BLaER1 (cell line): Measurements from ENCODE around the gene TRIM38.

ENCODE experiments used
- H3K27ac ChIP-seq: shearing (Covaris generic); formaldehyde crosslinking; 2 replicates; pipeline ENCODE4 v1.8.1; 2022
- H3K27me3 ChIP-seq: shearing (Covaris generic); formaldehyde crosslinking; 2 replicates; pipeline ENCODE4 v1.8.1; 2022
- H3K36me3 ChIP-seq: shearing (Covaris generic); formaldehyde crosslinking; 2 replicates; pipeline ENCODE4 v1.8.1; 2022
- H3K4me1 ChIP-seq: shearing (Covaris generic); formaldehyde crosslinking; 2 replicates; pipeline ENCODE4 v1.8.1; 2022
- H3K4me2 ChIP-seq: shearing (Covaris generic); formaldehyde crosslinking; 2 replicates; pipeline ENCODE4 v1.8.1; 2022
- H3K4me3 ChIP-seq: shearing (Covaris generic); formaldehyde crosslinking; 2 replicates; pipeline ENCODE4 v1.8.1; 2022
- H3K9ac ChIP-seq: shearing (Covaris generic); formaldehyde crosslinking; 2 replicates; pipeline ENCODE4 v1.8.1; 2022
- H3K9me3 ChIP-seq: shearing (Covaris generic); formaldehyde crosslinking; 2 replicates; pipeline ENCODE4 v1.8.1; 2022
- H4K20me1 ChIP-seq: shearing (Covaris generic); formaldehyde crosslinking; 2 replicates; pipeline ENCODE4 v1.8.1; 2022
- Cebpa-rat ChIP-seq: shearing (Covaris generic); IDR thresholded peaks from 2 replicates; pipeline ENCODE4 v1.8.1; 2022

Gene TRIM38

GRCh38 chr6:25968769-25969168 lies 6.2 kb downstream of the TRIM38 start:
- no peaks in the 10 kb centered on the region for H3K27me3 ChIP-seq
- no peak overlapping the region for H3K9ac ChIP-seq
- peaks cover 94% of the 10 kb centered on the region for H4K20me1 ChIP-seq
- no peaks in the 10 kb centered on the region for H3K9me3 ChIP-seq
- no peak for TF ChIP-seq Cebpa-rat
- peak overlapping the region; percentile 93 for H3K4me2 ChIP-seq
- no peak overlapping the region for H3K27ac ChIP-seq
- H3K4me1 ChIP-seq = peaks cover 55% of the 10 kb centered on the region
- H3K36me3 ChIP-seq = peaks cover 94% of the 10 kb centered on the region
- H3K4me3 ChIP-seq = no peak overlapping the region

- Histone ChIP-seq H3K27ac (no peak overlapping the region), H3K4me3 (no peak overlapping the region), H3K4me1 (peaks cover 49% of the 10 kb centered on the region), H3K4me2 (no peak overlapping the region), H3K36me3 (peaks cover 100% of the 10 kb centered on the region), H3K9ac (no peak overlapping the region), H4K20me1 (peaks cover 96% of the 10 kb centered on the region), H3K27me3 (no peaks in the 10 kb centered on the region), H3K9me3 (no peaks in the 10 kb centered on the region)
- no peak for TF ChIP-seq Cebpa-rat
These were observed 8.7 kb downstream of the TRIM38 start for GRCh38 chr6:25971187-25971821.

- no peak for TF ChIP-seq Cebpa-rat
- Histone ChIP-seq H3K36me3 (peaks cover 100% of the 10 kb centered on the region), H3K9me3 (no peaks in the 10 kb centered on the region), H3K27me3 (no peaks in the 10 kb centered on the region), H4K20me1 (peaks cover 96% of the 10 kb centered on the region), H3K4me1 (peaks cover 41% of the 10 kb centered on the region), H3K4me2 (no peak overlapping the region), H3K9ac (no peak overlapping the region), H3K27ac (no peak overlapping the region), H3K4me3 (no peak overlapping the region)
These were observed 9.5 kb downstream of the TRIM38 start for GRCh38 chr6:25972128-25972527.

- Histone ChIP-seq H3K9me3 (no peaks in the 10 kb centered on the region), H3K27ac (no peak overlapping the region), H4K20me1 (peaks cover 96% of the 10 kb centered on the region), H3K4me2 (no peak overlapping the region), H3K36me3 (peaks cover 100% of the 10 kb centered on the region), H3K27me3 (no peaks in the 10 kb centered on the region), H3K4me3 (no peak overlapping the region), H3K4me1 (peaks cover 33% of the 10 kb centered on the region), H3K9ac (no peak overlapping the region)
- TF ChIP-seq Cebpa-rat = no peak
These were observed 10.3 kb downstream of the TRIM38 start for GRCh38 chr6:25972902-25973301.

GRCh38 chr6:25973923-25974555 lies 11.4 kb downstream of the TRIM38 start:
- Histone ChIP-seq H4K20me1 (peaks cover 93% of the 10 kb centered on the region), H3K9ac (no peak overlapping the region), H3K36me3 (peaks cover 98% of the 10 kb centered on the region), H3K4me3 (no peak overlapping the region), H3K9me3 (no peaks in the 10 kb centered on the region), H3K4me1 (peaks cover 22% of the 10 kb centered on the region), H3K27ac (no peak overlapping the region), H3K27me3 (no peaks in the 10 kb centered on the region), H3K4me2 (peak overlapping the region; percentile 25)
- TF ChIP-seq Cebpa-rat = no peak

DNA sequence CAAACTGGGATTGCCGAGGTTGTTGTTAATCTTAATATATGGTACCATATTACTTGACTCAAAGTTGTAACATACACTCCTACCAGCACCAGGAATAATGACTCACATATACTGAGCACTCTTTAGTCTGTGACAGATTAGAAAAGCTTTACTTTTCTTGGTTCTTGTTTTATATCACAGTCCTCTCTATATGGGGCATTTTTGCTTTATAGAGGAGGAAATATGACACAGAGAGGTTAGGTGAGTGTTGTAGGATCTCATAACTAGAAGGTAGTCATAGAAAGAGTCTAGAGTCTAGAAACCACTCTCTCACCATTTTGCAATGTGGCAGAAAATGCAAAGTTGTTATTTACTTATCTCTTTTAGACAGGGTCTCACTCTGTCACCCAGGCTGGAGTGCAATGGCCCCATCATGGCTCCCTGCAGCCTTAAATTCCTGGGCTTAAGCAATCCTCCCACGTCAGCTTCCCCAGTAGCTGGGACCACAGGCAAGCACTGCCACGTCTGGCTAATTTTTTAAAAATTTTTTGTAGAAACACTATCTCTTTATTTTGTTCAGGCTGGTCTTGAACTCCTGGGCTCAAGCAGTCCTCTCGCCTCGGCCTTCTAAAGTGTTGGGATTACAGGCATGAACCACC lies 13.4 kb downstream of the TRIM38 start:
- no peaks in the 10 kb centered on the region for H3K9me3 ChIP-seq
- no peaks in the 10 kb centered on the region for H3K27me3 ChIP-seq
- peaks cover 84% of the 10 kb centered on the region for H4K20me1 ChIP-seq
- H3K36me3 ChIP-seq = peaks cover 91% of the 10 kb centered on the region
- peaks cover 22% of the 10 kb centered on the region for H3K4me1 ChIP-seq
- H3K4me2 ChIP-seq = no peak overlapping the region
- no peak overlapping the region for H3K27ac ChIP-seq
- TF ChIP-seq Cebpa-rat = no peak
- H3K9ac ChIP-seq = no peak overlapping the region
- H3K4me3 ChIP-seq = no peak overlapping the region

DNA sequence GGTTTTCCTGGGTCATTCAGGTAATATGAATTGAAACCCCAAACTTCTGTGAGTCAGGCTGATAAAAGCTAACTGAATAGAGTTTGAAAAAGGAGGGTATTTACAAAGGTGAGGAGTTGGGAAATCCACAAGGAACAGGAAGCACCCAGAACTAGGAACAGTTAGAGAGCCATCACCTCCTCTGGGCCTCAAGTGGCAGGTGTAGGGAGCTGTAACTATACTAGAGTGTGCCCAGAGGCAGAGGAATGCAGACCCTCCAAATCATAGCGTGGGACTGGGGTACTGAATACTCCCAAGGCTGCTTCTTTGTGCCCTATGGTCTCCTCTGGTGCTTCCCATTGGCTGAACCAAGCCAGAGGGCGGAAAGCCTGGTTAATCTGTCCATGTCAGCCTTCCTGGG lies 18.3 kb downstream of the TRIM38 start:
- H3K4me2 ChIP-seq = no peak overlapping the region
- H3K9ac ChIP-seq = no peak overlapping the region
- no peaks in the 10 kb centered on the region for H3K4me1 ChIP-seq
- no peak for TF ChIP-seq Cebpa-rat
- no peak overlapping the region for H3K4me3 ChIP-seq
- H3K36me3 ChIP-seq = peaks cover 90% of the 10 kb centered on the region
- no peak overlapping the region for H3K27ac ChIP-seq
- no peaks in the 10 kb centered on the region for H3K27me3 ChIP-seq
- peaks cover 76% of the 10 kb centered on the region for H4K20me1 ChIP-seq
- no peaks in the 10 kb centered on the region for H3K9me3 ChIP-seq

GRCh38 chr6:25981568-25982263 lies 19.1 kb downstream of the TRIM38 start:
- H3K9ac ChIP-seq = no peak overlapping the region
- H3K27me3 ChIP-seq = no peaks in the 10 kb centered on the region
- no peak overlapping the region for H3K4me3 ChIP-seq
- H4K20me1 ChIP-seq = peaks cover 74% of the 10 kb centered on the region
- peaks cover 88% of the 10 kb centered on the region for H3K36me3 ChIP-seq
- H3K4me2 ChIP-seq = no peak overlapping the region
- no peaks in the 10 kb centered on the region for H3K4me1 ChIP-seq
- no peak overlapping the region for H3K27ac ChIP-seq
- no peaks in the 10 kb centered on the region for H3K9me3 ChIP-seq
- no peak for TF ChIP-seq Cebpa-rat

DNA sequence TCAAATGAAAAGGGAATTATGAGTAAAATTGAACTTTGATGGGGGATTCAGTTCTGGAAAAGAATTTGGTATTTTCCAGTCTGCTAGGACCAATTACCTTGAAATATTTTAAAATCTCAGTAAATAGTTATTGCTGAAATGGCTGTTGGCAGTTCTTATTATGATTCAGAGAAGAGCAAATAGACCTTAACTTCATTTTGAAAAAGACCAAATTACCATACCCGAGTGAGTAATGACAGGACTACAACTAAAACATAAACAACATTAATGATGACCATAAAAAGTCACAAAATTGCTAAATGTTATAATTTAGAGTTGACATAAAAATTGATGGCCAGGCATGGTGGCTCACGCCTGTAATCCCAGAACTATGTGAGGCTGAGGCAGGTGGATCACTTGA lies 21.7 kb downstream of the TRIM38 start:
- Histone ChIP-seq H3K27me3 (no peaks in the 10 kb centered on the region), H3K4me2 (no peak overlapping the region), H3K9ac (no peak overlapping the region), H3K4me3 (no peak overlapping the region), H3K36me3 (peaks cover 86% of the 10 kb centered on the region), H3K4me1 (no peaks in the 10 kb centered on the region), H3K27ac (no peak overlapping the region), H3K9me3 (no peaks in the 10 kb centered on the region), H4K20me1 (peaks cover 69% of the 10 kb centered on the region)
- TF ChIP-seq Cebpa-rat = no peak

GRCh38 chr6:25987845-25988244 lies 25.2 kb downstream of the TRIM38 start:
- Histone ChIP-seq H3K4me3 (no peak overlapping the region), H3K9me3 (no peaks in the 10 kb centered on the region), H3K9ac (no peak overlapping the region), H3K36me3 (peaks cover 55% of the 10 kb centered on the region), H3K4me2 (no peak overlapping the region), H3K27ac (no peak overlapping the region), H3K4me1 (peaks cover 14% of the 10 kb centered on the region), H3K27me3 (no peaks in the 10 kb centered on the region), H4K20me1 (peaks cover 43% of the 10 kb centered on the region)
- TF ChIP-seq Cebpa-rat = no peak
